HepG2 (cell line): Measurements from ENCODE around the gene CD209. TPM values are rescaled to one million over a fixed set of nuclear protein-coding genes. Genes with fewer than 3 reads are reported as not detected.

Source experiments
- ATAC-seq: fragments of 200-7000 bp; cut with Tn5 transposase; 3 replicates; pipeline ENCODE4 v1.9.1; 2020; ENCODE audit warnings: mild to moderate bottlenecking, moderate library complexity
- BruUV-seq: library from RNA; stranded (reverse); fragments of 400-500 nt; replicated peaks from 2 replicates; lab custom pipeline; 2021; lab: Mats Ljungman, UMichigan
- CTCF ChIA-PET: fragments of 300-600 bp; formaldehyde crosslinking; extraction: SDS; loops from one replicate; lab custom pipeline; 2021; ENCODE audit warnings: low total read pairs, inconsistent platforms, low intra/inter-chr PET ratio; lab: Yijun Ruan, JAX
- POLR2A ChIA-PET: fragments of 350-600 bp; sonication (Branson Sonifier 250); formaldehyde crosslinking; loops from one replicate; lab custom pipeline; 2020; ENCODE audit warnings: antibody characterized with exemption, inconsistent platforms; lab: Yijun Ruan, JAX
- DNase-seq: peaks from one replicate; pipeline ENCODE4 v3.0.0-alpha.2; 2015; ENCODE audit warnings: low spot score
- FAIRE-seq: peaks from 3 replicates; lab custom pipeline; 2011; peaks lifted over from hg19 to GRCh38; lab: Jason Lieb, UNC
- H2AFZ ChIP-seq: one replicate; pipeline ENCODE4 v1.6.1; 2011; ENCODE audit warnings: low read length, inconsistent platforms
- H3K27ac ChIP-seq: fragments of 300-600 bp; 3 replicates; pipeline ENCODE4 v1.8.0; 2011; ENCODE audit warnings: mixed run types, mild to moderate bottlenecking, mixed read lengths, low read length, inconsistent platforms; ENCODE audit not compliant: insufficient read depth; ENCODE audit errors: extremely low read length
- H3K27me3 ChIP-seq, 2 experiments: fragments of 200-600 bp in 1 of 2; 2 replicates in 1 of 2; 3 replicates in 1 of 2; pipeline versions ENCODE4 v1.6.0 to v1.8.0; 2011; ENCODE audit warnings: low read length in 2 of 2, mild to moderate bottlenecking in 2 of 2, moderate library complexity in 2 of 2, inconsistent platforms in 1 of 2; ENCODE audit not compliant: insufficient read depth in 2 of 2, control insufficient read depth in 1 of 2
- H3K36me3 ChIP-seq, 2 experiments: fragments of 200-600 bp in 1 of 2; replicated peaks in 1 of 2; 2 replicates in 1 of 2; 3 replicates in 1 of 2; pipeline versions ENCODE4 v1.5.1 to v1.8.0; 2011; ENCODE audit warnings: low read length in 2 of 2, inconsistent platforms in 1 of 2; ENCODE audit not compliant: insufficient read depth in 2 of 2, control insufficient read depth in 1 of 2
- H3K4me1 ChIP-seq: 2 replicates; pipeline ENCODE4 v1.5.1; 2012; ENCODE audit warnings: low read length, inconsistent platforms; ENCODE audit not compliant: insufficient read depth
- H3K4me2 ChIP-seq: 2 replicates; pipeline ENCODE4 v1.6.0; 2011; ENCODE audit warnings: low read depth, low read length, inconsistent platforms
- H3K4me3 ChIP-seq, 3 experiments: fragments of 200-600 bp in 1 of 3; sonication (generic), shearing (Covaris generic) in 1 of 3; replicated peaks in 1 of 3; 2 replicates each; pipeline ENCODE4 v1.5.1; 2011 to 2016; ENCODE audit warnings: low read length in 3 of 3, inconsistent platforms in 2 of 3, low read depth in 2 of 3, mild to moderate bottlenecking in 2 of 3, control low read depth in 1 of 3, mixed read lengths in 1 of 3; ENCODE audit not compliant: insufficient read depth in 1 of 3
- H3K79me2 ChIP-seq: one replicate; pipeline ENCODE4 v1.6.1; 2011; ENCODE audit warnings: low read length, inconsistent platforms; ENCODE audit not compliant: insufficient read depth
- H3K9ac ChIP-seq: 2 replicates; pipeline ENCODE4 v1.6.0; 2011; ENCODE audit warnings: mild to moderate bottlenecking, low read depth, low read length, inconsistent platforms; ENCODE audit not compliant: insufficient read depth
- H3K9me3 ChIP-seq: 2 replicates; pipeline ENCODE4 v1.5.1; 2012; ENCODE audit warnings: mild to moderate bottlenecking, low read length
- H4K20me1 ChIP-seq: 2 replicates; pipeline ENCODE4 v1.6.0; 2011; ENCODE audit warnings: inconsistent platforms, mild to moderate bottlenecking, low read length, moderate library complexity; ENCODE audit not compliant: insufficient read depth
- ATAD3A ChIP-seq: sonication (generic); formaldehyde crosslinking; IDR thresholded peaks from 2 replicates; pipeline ENCODE4 v1.4.0; 2020; ENCODE audit warnings: missing genetic modification reagents
- CERS6 ChIP-seq: sonication (generic); formaldehyde crosslinking; IDR thresholded peaks from 2 replicates; pipeline ENCODE4 v1.5.0; 2020; ENCODE audit warnings: missing genetic modification reagents
- EZH2 ChIP-seq: conservative IDR thresholded peaks from 2 replicates; pipeline ENCODE4 v1.6.1; 2012; ENCODE audit warnings: mild to moderate bottlenecking, low read depth, low read length, moderate library complexity
- MBNL3 ChIP-seq: fragments of 250-450 bp; sonication (Bioruptor Pico); conservative IDR thresholded peaks from 2 replicates; pipeline ENCODE4 v1.8.0; 2022; ENCODE audit warnings: mild to moderate bottlenecking, inconsistent platforms
- RCOR2 ChIP-seq: IDR thresholded peaks from 2 replicates; pipeline ENCODE4 v1.6.1; 2016; ENCODE audit warnings: missing biosample characterization, missing genetic modification reagents
- TBP ChIP-seq: sonication (generic); formaldehyde crosslinking; IDR thresholded peaks from 2 replicates; pipeline ENCODE4 v1.5.0; 2020; ENCODE audit warnings: missing genetic modification reagents
- THAP9 ChIP-seq: sonication (generic); formaldehyde crosslinking; IDR thresholded peaks from 2 replicates; pipeline ENCODE4; 2020; ENCODE audit warnings: missing genetic modification reagents, mild to moderate bottlenecking, borderline replicate concordance
- ZBTB4 ChIP-seq: sonication (generic); formaldehyde crosslinking; IDR thresholded peaks from 2 replicates; pipeline ENCODE4 v1.4.0; 2020; ENCODE audit warnings: missing genetic modification reagents, mild to moderate bottlenecking, borderline replicate concordance
- ZBTB42 ChIP-seq: sonication (generic); formaldehyde crosslinking; IDR thresholded peaks from 2 replicates; pipeline ENCODE4 v1.5.0; 2020; ENCODE audit warnings: mild to moderate bottlenecking, missing genetic modification reagents
- ZBTB8A ChIP-seq: sonication (generic); formaldehyde crosslinking; IDR thresholded peaks from 2 replicates; pipeline ENCODE4 v1.4.0; 2020; ENCODE audit warnings: mild to moderate bottlenecking, low read depth, missing genetic modification reagents, borderline replicate concordance
- ZNF367 ChIP-seq: sonication (generic); formaldehyde crosslinking; IDR thresholded peaks from 2 replicates; pipeline ENCODE4 v1.4.0; 2020; ENCODE audit warnings: missing genetic modification reagents, borderline replicate concordance
- ZNF382 ChIP-seq: sonication (generic); formaldehyde crosslinking; IDR thresholded peaks from 2 replicates; pipeline ENCODE4 v1.5.0; 2020; ENCODE audit warnings: missing genetic modification reagents, mild to moderate bottlenecking, borderline replicate concordance
- ZNF432 ChIP-seq: sonication (generic); formaldehyde crosslinking; IDR thresholded peaks from 2 replicates; pipeline ENCODE4 v1.5.0; 2020; ENCODE audit warnings: missing genetic modification reagents, mild to moderate bottlenecking, borderline replicate concordance
- ZZZ3 ChIP-seq: sonication (generic); formaldehyde crosslinking; IDR thresholded peaks from 2 replicates; pipeline ENCODE4 v1.4.0; 2020; ENCODE audit warnings: missing genetic modification reagents, mild to moderate bottlenecking, borderline replicate concordance
- WGBS: methylation state at CpG from one replicate; pipeline ENCODE4 v1.1.6; 2017; ENCODE audit warnings: low lambda C conversion rate; 5-methylcytosine and 5-hydroxymethylcytosine counted together
- in situ Hi-C: cut with HindIII; loops from 2 replicates; pipeline ENCODE4 v1.10.0; 2017; ENCODE audit warnings: low pct_unique_long_range_greater_than_20kb; ENCODE audit not compliant: extremely low pct_ligation_motif_present
- intact Hi-C: fragments of 100-400 bp; cut with micrococcal nuclease; formaldehyde crosslinking; loops from one replicate; pipeline ENCODE4 v1.10.0; 2022; ENCODE audit not compliant: unreplicated experiment
- polyA plus RNA-seq, 8 experiments: library from polyadenylated mRNA; depleted of rRNA in 3 of 8; stranded (reverse) in 7 of 8; unstranded in 1 of 8; fragments of >200 nt; fragmentation: Illumina TruSeq in 4 of 8; extraction: Trizol in 4 of 8; gene quantifications; 2 replicates each; pipeline versions ENCODE4 v1.2.1 to v1.2.3, GENCODE V29; 2011 to 2016; ENCODE audit warnings: low read depth in 4 of 8, missing spikeins in 1 of 8, mixed read lengths in 1 of 8; ENCODE audit not compliant: insufficient read depth in 1 of 8
- total RNA-seq, 5 experiments: library from RNA; depleted of rRNA; stranded (reverse); fragments of >200 nt; fragmentation: Illumina TruSeq; extraction: Trizol; gene quantifications; 2 replicates each; pipeline ENCODE4 v1.2.3, GENCODE V29; 2016; ENCODE audit warnings: low read depth in 1 of 5

CD209 gene
- total and polyA plus RNA-seq, 2 of the 13 experiments (the other 11 are each of a cell fraction or from before 2014, with no cell fraction given): not detected

- TF ChIP-seq ZBTB4 (no peak), ZNF367 (CRISPR knock-in tag) (no peak), CERS6 (no peak), ZNF432 (CRISPR knock-in tag) (no peak)
- TF ChIP-seq, all 625 proteins: peak for 0
Observed at GRCh38 chr19:7746903-7747884, at the start of gene CD209 (continued).

- Histone ChIP-seq H3K9ac (no peak overlapping the region), H3K4me1 (0 out of 2 replicates have a peak, but pooled peaks cover 4% of the 10 kb centered on the region), H3K4me2 (no peak overlapping the region), H2AFZ (no peak overlapping the region), H4K20me1 (no peaks in the 10 kb centered on the region), H3K4me3 (no peak overlapping the region), H3K27me3 (peaks cover 0 to 36% of the 10 kb centered on the region in 2 experiments), H3K27ac (no peak overlapping the region), H3K36me3 (no peaks in the 10 kb centered on the region), H3K9me3 (no peaks in the 10 kb centered on the region), H3K79me2 (no peaks in the 10 kb centered on the region)
- CTCF ChIA-PET: no interaction called here
- DNase-seq (no peak), ATAC-seq (no peak), FAIRE-seq (no peak)
- 30% methylated on average over 7 of the region's 8 CpGs for WGBS
- in situ Hi-C loops: loop anchor here (10.0 kb wide), 2 partner anchors 111 to 231 kb away; partner anchors contain the start of gene TRAPPC5
- POLR2A ChIA-PET: no interaction called here
- intact Hi-C loops: no loop called here
- no TSS peak for BruUV-seq
- TF ChIP-seq THAP9 (CRISPR knock-in tag) (no peak), MBNL3 (CRISPR knock-in tag) (no peak), ZZZ3 (CRISPR knock-in tag) (no peak), EZH2 (no peak), ZBTB42 (CRISPR knock-in tag) (no peak), ATAD3A (no peak), ZBTB8A (CRISPR knock-in tag) (no peak), TBP (no peak), RCOR2 (CRISPR knock-in tag) (no peak), ZNF382 (CRISPR knock-in tag) (no peak)
Observed at GRCh38 chr19:7795555-7796161, 48.3 kb upstream of the CD209 start.
